GM12872 (cell line): ENCODE measurements around the gene LIG4.

Source experiments
- CTCF ChIP-seq: IDR thresholded peaks from 3 replicates; pipeline ENCODE4 v1.5.1; 2011; ENCODE audit warnings: low read depth, mild to moderate bottlenecking, low read length, moderate library complexity; ENCODE audit not compliant: insufficient read depth

LIG4 gene

DNA sequence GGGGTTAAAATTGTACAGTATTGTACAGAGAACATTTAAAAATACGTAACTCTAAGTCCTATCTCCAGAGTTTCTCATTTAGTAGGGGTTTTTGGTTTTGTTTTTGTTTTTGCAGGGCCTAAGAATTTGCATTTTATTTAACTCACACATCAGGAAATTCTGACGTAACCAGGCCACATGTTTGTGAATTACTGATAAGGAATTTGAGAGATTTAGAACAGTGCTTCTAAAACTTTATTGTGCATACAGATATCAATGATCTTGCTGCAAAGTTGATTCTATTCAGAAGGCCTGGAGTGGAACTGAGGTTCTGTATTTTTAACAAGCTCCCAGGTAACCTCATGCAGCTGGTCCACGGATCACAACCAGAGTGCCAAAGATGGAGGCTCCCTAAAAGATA is 49.3 kb downstream of the LIG4 start:
- no peak for TF ChIP-seq CTCF

DNA sequence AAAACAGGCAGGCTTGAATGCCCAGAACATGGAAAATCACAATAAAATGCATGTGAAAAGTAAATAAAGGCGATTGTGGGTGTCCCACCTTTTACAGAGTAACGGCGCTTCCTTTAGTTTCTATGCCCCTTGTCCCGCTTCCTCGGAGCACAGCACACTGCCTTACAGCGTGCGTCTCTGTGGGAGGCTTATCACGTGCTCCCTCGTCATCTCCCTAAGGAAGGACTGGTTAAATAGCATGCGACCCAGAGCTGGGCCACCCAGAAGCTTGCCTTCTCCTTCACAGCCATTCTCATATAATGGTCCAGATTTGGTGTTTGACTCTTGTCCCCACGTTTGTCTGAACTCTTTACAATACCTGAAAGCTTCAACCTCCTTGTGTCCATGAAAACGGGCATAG is 56.6 kb downstream of the LIG4 start:
- TF ChIP-seq CTCF = no peak
